Adrenal gland (tissue), 5 donors: Measurements from ENCODE around the gene CYB5R3.

Experiments
- CTCF ChIP-seq, 6 experiments: fragments of 450-650 bp in 4 of 6; fragments of 200-600 bp in 2 of 6; sonication (generic) in 1 of 6; IDR thresholded peaks; 1 replicate in 5 of 6; 2 replicates in 1 of 6; pipeline versions ENCODE4 v1.5.1 to v1.8.0; 2016 to 2021; ENCODE audit warnings: antibody characterized with exemption in 6 of 6, mild to moderate bottlenecking in 2 of 6, moderate library complexity in 1 of 6
- POLR2A ChIP-seq, 2 donors: fragments of 450-650 bp; IDR thresholded peaks; one replicate each; pipeline ENCODE4 v1.6.1; 2017; ENCODE audit warnings: antibody characterized with exemption in 2 of 2, mild to moderate bottlenecking in 2 of 2, moderate library complexity in 1 of 2
- donor health status: DM: no; HTN: no; CAD: no.

GRCh38 chr22:42639541-42640241, 9.5 kb downstream of the CYB5R3 start:
- TF ChIP-seq POLR2A (IDR thresholded peaks at IDR 0.05) (no peak), CTCF (IDR thresholded peaks at IDR 0.05) (no peak)
